IMR-90 (cell line): ENCODE results near the gene RGS3. TPM values are rescaled to one million over a fixed set of nuclear protein-coding genes. Genes with fewer than 3 reads are reported as not detected.

ENCODE experiments used
- ATAC-seq: fragments of 200-7000 bp; cut with Tn5 transposase; 2 replicates; pipeline ENCODE4 v1.9.1; 2020; ENCODE audit warnings: low read depth, mild to moderate bottlenecking, moderate library complexity
- BruUV-seq: library from RNA; stranded (reverse); fragments of 400-500 nt; replicated peaks from 2 replicates; lab custom pipeline; 2021; lab: Mats Ljungman, UMichigan
- CTCF ChIA-PET: fragments of 300-600 bp; formaldehyde crosslinking; extraction: SDS; loops from one replicate; lab custom pipeline; 2021; ENCODE audit warnings: antibody characterized with exemption; lab: Yijun Ruan, JAX
- POLR2A ChIA-PET: fragments of 300-600 bp; sonication (Branson Sonifier 250); formaldehyde crosslinking; loops from one replicate; lab custom pipeline; 2022; ENCODE audit warnings: antibody characterized with exemption; ENCODE audit not compliant: unreplicated experiment; lab: Charles Lee
- DNase-seq: peaks from one replicate; pipeline ENCODE4 v3.0.0; 2013
- H2AFZ ChIP-seq: replicated peaks from 2 replicates; pipeline ENCODE3; 2013; ENCODE audit warnings: low read length, mild to moderate bottlenecking; ENCODE audit not compliant: poor library complexity
- H2AK5ac ChIP-seq: 2 replicates; pipeline ENCODE4 v1.6.1; 2013; ENCODE audit warnings: low read depth, low read length, inconsistent platforms
- H2AK9ac ChIP-seq: replicated peaks from 2 replicates; pipeline ENCODE3; 2013; ENCODE audit warnings: mild to moderate bottlenecking, low read depth, low read length, moderate library complexity; ENCODE audit not compliant: poor library complexity
- H2BK120ac ChIP-seq: 2 replicates; pipeline ENCODE4 v1.6.1; 2013; ENCODE audit warnings: low read depth, low read length, inconsistent platforms
- H2BK15ac ChIP-seq: 3 replicates; pipeline ENCODE4 v1.6.1; 2013; ENCODE audit warnings: low read depth, low read length, inconsistent platforms
- H2BK20ac ChIP-seq: 2 replicates; pipeline ENCODE4 v1.6.1; 2013; ENCODE audit warnings: low read depth, mild to moderate bottlenecking, inconsistent platforms, low read length, moderate library complexity
- H2BK5ac ChIP-seq: 2 replicates; pipeline ENCODE4 v1.6.1; 2013; ENCODE audit warnings: mild to moderate bottlenecking, low read depth, low read length, inconsistent platforms; ENCODE audit not compliant: poor library complexity, severe bottlenecking
- H3K14ac ChIP-seq: replicated peaks from 2 replicates; pipeline ENCODE4 v1.6.1; 2013; ENCODE audit warnings: low read depth, low read length, inconsistent platforms
- H3K18ac ChIP-seq: 2 replicates; pipeline ENCODE4 v1.6.1; 2013; ENCODE audit warnings: low read depth, low read length, control low read depth
- H3K23ac ChIP-seq: 2 replicates; pipeline ENCODE4 v1.6.1; 2013; ENCODE audit warnings: low read depth, low read length, inconsistent platforms
- H3K27ac ChIP-seq: 2 replicates; pipeline ENCODE4 v1.5.1; 2013; ENCODE audit warnings: mild to moderate bottlenecking, control low read depth, low read length; ENCODE audit not compliant: insufficient read depth
- H3K27me3 ChIP-seq: 2 replicates; pipeline ENCODE4 v1.6.1; 2013; ENCODE audit warnings: low read length; ENCODE audit not compliant: control insufficient read depth, insufficient read depth
- H3K36me3 ChIP-seq: 2 replicates; pipeline ENCODE4 v1.6.1; 2013; ENCODE audit warnings: low read length, mixed read lengths; ENCODE audit not compliant: control insufficient read depth, insufficient read depth
- H3K4ac ChIP-seq: 2 replicates; pipeline ENCODE4 v1.6.1; 2013; ENCODE audit warnings: low read depth, low read length, inconsistent platforms
- H3K4me1 ChIP-seq: 2 replicates; pipeline ENCODE4 v1.6.1; 2013; ENCODE audit warnings: low read length, mixed read lengths; ENCODE audit not compliant: control insufficient read depth, insufficient read depth
- H3K4me2 ChIP-seq: 2 replicates; pipeline ENCODE4 v1.6.1; 2013; ENCODE audit warnings: low read depth, mild to moderate bottlenecking, control low read depth, low read length, moderate library complexity
- H3K4me3 ChIP-seq: 2 replicates; pipeline ENCODE4 v1.5.1; 2013; ENCODE audit warnings: low read depth, mild to moderate bottlenecking, control low read depth, low read length, moderate library complexity; ENCODE audit not compliant: insufficient read depth
- H3K56ac ChIP-seq: 2 replicates; pipeline ENCODE4 v1.6.1; 2013; ENCODE audit warnings: low read length, inconsistent platforms; ENCODE audit not compliant: insufficient read depth; ENCODE audit errors: extremely low read depth
- H3K79me1 ChIP-seq, 2 experiments: 2 replicates each; pipeline ENCODE4 v1.6.1; 2013; ENCODE audit warnings: low read length in 2 of 2, inconsistent platforms in 1 of 2, low read depth in 1 of 2
- H3K9ac ChIP-seq: 2 replicates; pipeline ENCODE4 v1.6.1; 2013; ENCODE audit warnings: low read depth, low read length, control low read depth
- H3K9me1 ChIP-seq: 2 replicates; pipeline ENCODE4 v1.6.1; 2013; ENCODE audit warnings: low read length, inconsistent platforms; ENCODE audit not compliant: insufficient read depth
- H3K9me3 ChIP-seq: 2 replicates; pipeline ENCODE4 v1.6.1; 2013; ENCODE audit warnings: low read length; ENCODE audit not compliant: control insufficient read depth, insufficient read depth
- H4K20me1 ChIP-seq: 2 replicates; pipeline ENCODE4 v1.6.1; 2013; ENCODE audit warnings: low read length, inconsistent platforms; ENCODE audit not compliant: insufficient read depth
- H4K5ac ChIP-seq: 2 replicates; pipeline ENCODE4 v1.6.1; 2013; ENCODE audit warnings: mild to moderate bottlenecking, low read depth, low read length, control low read depth
- H4K8ac ChIP-seq, 2 experiments: 2 replicates each; pipeline ENCODE4 v1.6.1; 2013; ENCODE audit warnings: low read depth in 2 of 2, low read length in 2 of 2, control low read depth in 1 of 2, inconsistent platforms in 1 of 2
- H4K91ac ChIP-seq: 2 replicates; pipeline ENCODE4 v1.6.1; 2013; ENCODE audit warnings: low read depth, low read length, inconsistent platforms; ENCODE audit not compliant: insufficient read depth
- CHD1 ChIP-seq: IDR thresholded peaks from 2 replicates; pipeline ENCODE4 v1.6.1; 2012; ENCODE audit warnings: low read depth, low read length, improper control_type of control experiment
- MAFK ChIP-seq: IDR thresholded peaks from 2 replicates; pipeline ENCODE4 v1.6.1; 2012; ENCODE audit warnings: low read depth, low read length, improper control_type of control experiment
- MAZ ChIP-seq: IDR thresholded peaks from 2 replicates; pipeline ENCODE4 v1.6.1; 2012; ENCODE audit warnings: low read depth, mild to moderate bottlenecking, low read length, improper control_type of control experiment, moderate library complexity, borderline replicate concordance
- WGBS, 2 experiments: methylation state at CpG; one replicate each; pipeline versions ENCODE4 v1.1.5 to v1.1.7; 2013; ENCODE audit warnings: missing lambda C conversion rate in 2 of 2; ENCODE audit not compliant: insufficient read length in 1 of 2; ENCODE audit errors: extremely low coverage in 2 of 2; 5-methylcytosine and 5-hydroxymethylcytosine counted together
- dilution Hi-C: fragments of 300-500 bp; cut with HindIII; formaldehyde crosslinking; loops from one replicate; pipeline ENCODE4 v1.14.3; 2018; ENCODE audit warnings: low sequenced_read_pairs; ENCODE audit not compliant: unreplicated experiment
- in situ Hi-C: fragments of 300-500 bp; cut with MboI; formaldehyde crosslinking; loops from 3 replicates; pipeline ENCODE4 v1.14.3; 2019; ENCODE audit warnings: low sequenced_read_pairs, inconsistent platforms, mixed read lengths
- intact Hi-C: fragments of 100-400 bp; cut with micrococcal nuclease; formaldehyde crosslinking; loops from 2 replicates; pipeline ENCODE4 v1.10.0; 2022
- polyA plus RNA-seq, 3 experiments: library from polyadenylated mRNA; depleted of rRNA; stranded (reverse); fragments of >200 nt; gene quantifications; 2 replicates each; pipeline ENCODE4 v1.2.3, GENCODE V29; 2012; ENCODE audit warnings: low replicate concordance in 1 of 3
- total RNA-seq: library from RNA; depleted of rRNA; stranded (reverse); fragments of >200 nt; gene quantifications from 2 replicates; pipeline ENCODE4 v1.2.3, GENCODE V29; 2012

Gene RGS3
- total and polyA plus RNA-seq, 2 of the 4 experiments (the other 2 are of a cell fraction) = 51.8 to 65.6 TPM

DNA sequence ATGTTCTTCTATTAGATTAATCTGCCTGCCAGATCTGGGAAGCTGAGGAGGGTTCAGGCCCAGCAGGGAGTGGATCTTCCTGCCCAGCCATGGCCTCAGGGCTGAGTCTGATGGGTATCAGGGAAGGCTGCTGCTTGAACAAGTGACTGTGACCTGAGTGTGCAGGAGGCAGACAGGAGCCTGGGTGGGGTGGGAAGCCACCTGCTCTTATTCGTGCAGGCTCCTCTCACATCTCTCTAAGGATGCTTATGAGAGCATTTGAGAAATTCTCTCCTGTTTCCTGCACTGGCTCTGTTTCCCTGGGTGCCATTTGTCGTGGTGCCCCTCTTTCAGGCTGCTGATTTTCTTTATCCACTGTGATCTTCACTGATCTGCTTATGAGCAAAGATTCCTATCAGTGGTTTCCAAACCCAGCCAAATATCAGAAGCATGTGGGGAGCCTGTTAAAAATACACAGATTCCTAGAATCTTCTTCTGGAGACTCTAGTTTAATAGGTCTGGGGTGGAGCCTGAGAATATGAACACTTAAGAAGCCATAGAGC is 2.1 kb downstream of the RGS3 start:
- H3K27ac ChIP-seq = no peak overlapping the region
- H3K9me3 ChIP-seq = no peaks in the 10 kb centered on the region
- no peak overlapping the region for H2BK20ac ChIP-seq
- no peak overlapping the region for H3K9ac ChIP-seq
- no peak overlapping the region; the same call in 1 of the 2 replicates for H3K4ac ChIP-seq
- CTCF ChIA-PET = interaction anchor here (0.7 kb wide), 1 partner anchor 234 kb away, joined by 3 read pairs; no protein-coding TSS in a partner anchor
- no peaks in the 10 kb centered on the region for H3K36me3 ChIP-seq
- no peak overlapping the region for H3K23ac ChIP-seq
- no peak overlapping the region for H2BK120ac ChIP-seq
- H2AK5ac ChIP-seq = no peak overlapping the region
- no peak overlapping the region for H2BK5ac ChIP-seq
- 88% methylated on average over 1 of the region's 2 CpGs; no CpG with 5 or more reads in 1 of the 2 experiments for WGBS, 2 experiments
- H3K56ac ChIP-seq = no peak overlapping the region
- no peak overlapping the region for H4K91ac ChIP-seq
- H3K4me1 ChIP-seq = peaks cover 6% of the 10 kb centered on the region; the same call in 1 of the 2 replicates
- H4K8ac ChIP-seq = no peak overlapping the region
- no TSS peak for BruUV-seq
- H3K4me3 ChIP-seq = no peak overlapping the region
- no peak for DNase-seq
- intact Hi-C loops = no loop called here
- H3K18ac ChIP-seq = no peak overlapping the region
- H3K4me2 ChIP-seq = no peak overlapping the region
- H4K5ac ChIP-seq = no peak overlapping the region
- H3K79me1 ChIP-seq = no peaks in the 10 kb centered on the region
- no peak overlapping the region for H2BK15ac ChIP-seq
- in situ Hi-C loops = no loop called here
- ATAC-seq = no peak
- H2AK9ac ChIP-seq = peak overlapping the region; percentile 7
- H3K9me1 ChIP-seq = no peaks in the 10 kb centered on the region; the same call in 1 of the 2 replicates
- dilution Hi-C loops = no loop called here
- H2AFZ ChIP-seq = no peak overlapping the region
- no peak overlapping the region for H3K14ac ChIP-seq
- TF ChIP-seq MAFK (no peak), CHD1 (no peak), MAZ (no peak)
- POLR2A ChIA-PET = no interaction called here
- peaks cover 15% of the 10 kb centered on the region for H3K27me3 ChIP-seq
- H4K20me1 ChIP-seq = no peaks in the 10 kb centered on the region
